Measurements from ENCODE around the gene ZMYND8. TPM values are rescaled to one million over a fixed set of nuclear protein-coding genes. Genes with fewer than 3 reads are reported as not detected.
A peak's percentile ranks its signal among the peaks of the same experiment; 100 is the strongest.

Gene ZMYND8
- total and polyA plus RNA-seq, 4 donors: 14.2 to 46.4 (median 30.1) TPM

DNA sequence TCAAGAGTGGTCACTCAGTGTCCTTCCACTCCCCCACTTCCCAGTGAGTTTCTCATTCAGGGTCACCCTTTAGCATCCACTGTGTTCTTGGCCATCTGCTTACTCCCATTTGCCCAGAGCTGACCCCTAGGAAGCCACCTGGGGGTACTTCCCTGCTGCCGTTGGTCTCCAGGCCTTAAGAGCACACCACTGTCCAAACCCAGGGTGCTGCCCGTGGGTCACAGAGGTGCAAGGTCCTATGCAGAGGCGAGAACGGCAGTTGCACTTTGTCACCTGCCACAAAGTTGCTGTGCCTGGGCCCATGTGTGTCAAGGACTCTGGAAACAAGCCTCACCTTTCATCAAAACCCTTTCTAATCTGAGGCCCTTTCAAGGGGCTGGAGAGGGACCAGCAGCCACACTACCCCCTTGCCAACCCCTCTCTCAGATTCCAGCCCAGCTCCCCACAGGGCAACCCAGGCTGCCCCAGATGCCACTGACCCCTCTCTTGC is 191.1 kb downstream of the ZMYND8 start:
- Histone ChIP-seq H3K27ac (ENCODE audit: low read depth in 1 of 2, low read length in 1 of 2) (no peak overlapping the region), H3K9me3 (ENCODE audit: control insufficient read depth in 4 of 4, insufficient read depth in 3 of 4, low read length in 3 of 4) (peaks cover 0 to 3% (median 1%) of the 10 kb centered on the region in 4 donors), H3K27me3 (ENCODE audit: control insufficient read depth in 3 of 3, insufficient read depth in 3 of 3, low read length in 2 of 3) (no peaks in the 10 kb centered on the region), H3K9ac (ENCODE audit: insufficient read depth in 1 of 2, low read length in 2 of 2) (no peak overlapping the region), H3K4me3 (no peak overlapping the region), H3K4me1 (ENCODE audit: control insufficient read depth in 5 of 5, insufficient read depth in 5 of 5, low read length in 5 of 5) (no peaks in the 10 kb centered on the region), H3K36me3 (ENCODE audit: control insufficient read depth in 4 of 4, insufficient read depth in 4 of 4, low read length in 4 of 4) (no peaks in the 10 kb centered on the region)
- ATAC-seq (ENCODE audit: insufficient read depth, low FRiP score) (no peak), DNase-seq (no peak)
- TF ChIP-seq, protein P1, sequence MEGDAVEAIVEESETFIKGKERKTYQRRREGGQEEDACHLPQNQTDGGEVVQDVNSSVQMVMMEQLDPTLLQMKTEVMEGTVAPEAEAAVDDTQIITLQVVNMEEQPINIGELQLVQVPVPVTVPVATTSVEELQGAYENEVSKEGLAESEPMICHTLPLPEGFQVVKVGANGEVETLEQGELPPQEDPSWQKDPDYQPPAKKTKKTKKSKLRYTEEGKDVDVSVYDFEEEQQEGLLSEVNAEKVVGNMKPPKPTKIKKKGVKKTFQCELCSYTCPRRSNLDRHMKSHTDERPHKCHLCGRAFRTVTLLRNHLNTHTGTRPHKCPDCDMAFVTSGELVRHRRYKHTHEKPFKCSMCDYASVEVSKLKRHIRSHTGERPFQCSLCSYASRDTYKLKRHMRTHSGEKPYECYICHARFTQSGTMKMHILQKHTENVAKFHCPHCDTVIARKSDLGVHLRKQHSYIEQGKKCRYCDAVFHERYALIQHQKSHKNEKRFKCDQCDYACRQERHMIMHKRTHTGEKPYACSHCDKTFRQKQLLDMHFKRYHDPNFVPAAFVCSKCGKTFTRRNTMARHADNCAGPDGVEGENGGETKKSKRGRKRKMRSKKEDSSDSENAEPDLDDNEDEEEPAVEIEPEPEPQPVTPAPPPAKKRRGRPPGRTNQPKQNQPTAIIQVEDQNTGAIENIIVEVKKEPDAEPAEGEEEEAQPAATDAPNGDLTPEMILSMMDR (IDR thresholded peaks at IDR 0.05; ENCODE audit: control extremely low read depth, extremely low read depth): no peak
- 85 to 92% methylated on average over 4 of the region's 4 CpGs for WGBS, 2 donors

DNA sequence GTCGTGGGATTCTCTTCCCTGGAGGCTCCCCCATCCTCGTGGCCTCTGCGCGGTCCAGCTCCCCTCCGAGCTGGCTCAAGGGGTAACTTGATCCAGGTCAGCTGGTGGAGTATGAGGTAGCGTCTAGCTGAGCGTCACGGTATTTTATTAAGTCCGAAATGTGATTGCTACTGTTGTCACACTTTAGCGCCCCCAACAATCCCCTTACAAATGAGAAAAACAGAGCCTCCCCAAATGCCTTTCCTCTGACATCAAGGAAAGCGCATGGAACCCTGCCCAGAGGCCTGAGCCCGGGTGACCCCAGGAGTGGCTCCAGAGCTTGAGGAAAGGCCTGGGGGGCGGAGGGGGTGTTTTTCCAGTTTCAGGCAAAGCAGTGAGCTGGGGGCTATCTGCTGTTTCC is 192.4 kb downstream of the ZMYND8 start:
- no peak overlapping the region for H3K27ac ChIP-seq (ENCODE audit: low read depth in 1 of 2, low read length in 1 of 2)
- H3K27me3 ChIP-seq (ENCODE audit: control insufficient read depth in 3 of 3, insufficient read depth in 3 of 3, low read length in 2 of 3): no peaks in the 10 kb centered on the region
- WGBS, 2 donors: 88 to 95% methylated on average over 13 of the region's 13 CpGs
- DNase-seq (peak in 1 of 3 donors; percentile 26), ATAC-seq (ENCODE audit: insufficient read depth, low FRiP score) (no peak)
- H3K36me3 ChIP-seq (ENCODE audit: control insufficient read depth in 4 of 4, insufficient read depth in 4 of 4, low read length in 4 of 4): no peaks in the 10 kb centered on the region
- H3K9me3 ChIP-seq (ENCODE audit: control insufficient read depth in 4 of 4, insufficient read depth in 3 of 4, low read length in 3 of 4): peaks cover 0 to 3% (median 1%) of the 10 kb centered on the region in 4 donors
- H3K4me3 ChIP-seq: no peak overlapping the region
- H3K4me1 ChIP-seq (ENCODE audit: control insufficient read depth in 5 of 5, insufficient read depth in 5 of 5, low read length in 5 of 5): no peaks in the 10 kb centered on the region
- TF ChIP-seq, protein P1 (IDR thresholded peaks at IDR 0.05; ENCODE audit: control extremely low read depth, extremely low read depth): no peak
- H3K9ac ChIP-seq (ENCODE audit: insufficient read depth in 1 of 2, low read length in 2 of 2): no peak overlapping the region

DNA sequence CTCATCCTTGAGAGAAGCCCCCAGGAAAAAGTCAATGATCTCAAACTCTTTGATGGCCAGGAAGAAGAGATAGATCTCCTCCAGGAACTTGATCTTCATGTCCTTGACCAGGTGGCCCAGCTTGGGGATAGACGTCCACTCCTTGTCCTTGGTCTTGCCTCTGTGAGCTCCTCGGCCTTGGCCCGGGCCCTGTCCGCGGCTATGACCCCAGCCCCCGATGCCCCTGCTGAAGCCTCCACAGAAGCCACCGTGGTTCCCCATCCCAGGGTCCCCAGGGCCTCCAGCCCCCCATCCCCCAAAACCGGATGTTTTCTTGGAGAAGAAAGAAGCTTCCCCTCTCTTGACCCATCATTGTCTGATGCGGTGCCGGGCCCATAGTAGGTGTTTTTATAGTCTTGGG is 195.1 kb downstream of the ZMYND8 start:
- H3K27ac ChIP-seq (ENCODE audit: low read depth in 1 of 2, low read length in 1 of 2): no peak overlapping the region
- ATAC-seq (ENCODE audit: insufficient read depth, low FRiP score) (no peak), DNase-seq (no peak)
- H3K4me3 ChIP-seq: no peak overlapping the region
- TF ChIP-seq, protein P1 (IDR thresholded peaks at IDR 0.05; ENCODE audit: control extremely low read depth, extremely low read depth): no peak
- peaks cover 0 to 3% (median 1%) of the 10 kb centered on the region in 4 donors for H3K9me3 ChIP-seq (ENCODE audit: control insufficient read depth in 4 of 4, insufficient read depth in 3 of 4, low read length in 3 of 4)
- no peak overlapping the region for H3K9ac ChIP-seq (ENCODE audit: insufficient read depth in 1 of 2, low read length in 2 of 2)
- no peaks in the 10 kb centered on the region for H3K36me3 ChIP-seq (ENCODE audit: control insufficient read depth in 4 of 4, insufficient read depth in 4 of 4, low read length in 4 of 4)
- H3K27me3 ChIP-seq (ENCODE audit: control insufficient read depth in 3 of 3, insufficient read depth in 3 of 3, low read length in 2 of 3): no peaks in the 10 kb centered on the region
- H3K4me1 ChIP-seq (ENCODE audit: control insufficient read depth in 5 of 5, insufficient read depth in 5 of 5, low read length in 5 of 5): no peaks in the 10 kb centered on the region
- WGBS, 2 donors: 90 to 91% methylated on average over 10 of the region's 10 CpGs

DNA sequence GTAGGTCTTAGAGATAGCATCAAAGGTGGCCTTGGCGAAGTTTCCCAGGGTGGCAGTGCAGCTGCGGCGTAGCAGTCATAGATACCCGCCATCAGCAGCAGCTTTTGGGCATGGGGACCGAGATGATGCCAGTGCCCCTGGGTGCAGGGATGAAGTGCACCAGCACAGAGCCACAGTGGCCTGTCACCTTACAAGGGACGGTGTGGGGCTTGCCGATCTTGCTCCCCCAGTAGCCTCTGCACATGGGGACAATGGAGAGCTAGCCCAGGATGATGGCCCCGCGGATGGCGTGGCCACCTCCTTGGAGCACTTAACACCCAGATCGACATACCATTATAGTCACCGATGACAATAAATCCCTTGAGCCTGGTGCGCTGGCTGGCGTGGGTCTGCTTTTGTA is 195.5 kb downstream of the ZMYND8 start:
- no peaks in the 10 kb centered on the region for H3K27me3 ChIP-seq (ENCODE audit: control insufficient read depth in 3 of 3, insufficient read depth in 3 of 3, low read length in 2 of 3)
- DNase-seq: no peak
- H3K4me3 ChIP-seq: no peak overlapping the region
- H3K9ac ChIP-seq (ENCODE audit: insufficient read depth in 1 of 2, low read length in 2 of 2): no peak overlapping the region
- peaks cover 0 to 3% (median 1%) of the 10 kb centered on the region in 4 donors for H3K9me3 ChIP-seq (ENCODE audit: control insufficient read depth in 4 of 4, insufficient read depth in 3 of 4, low read length in 3 of 4)
- H3K27ac ChIP-seq (ENCODE audit: low read depth in 1 of 2, low read length in 1 of 2): no peak overlapping the region
- ATAC-seq (ENCODE audit: insufficient read depth, low FRiP score): no peak
- TF ChIP-seq, protein P1 (IDR thresholded peaks at IDR 0.05; ENCODE audit: control extremely low read depth, extremely low read depth): no peak
- no peaks in the 10 kb centered on the region for H3K4me1 ChIP-seq (ENCODE audit: control insufficient read depth in 5 of 5, insufficient read depth in 5 of 5, low read length in 5 of 5)
- no peaks in the 10 kb centered on the region for H3K36me3 ChIP-seq (ENCODE audit: control insufficient read depth in 4 of 4, insufficient read depth in 4 of 4, low read length in 4 of 4)
- WGBS, 2 donors: 85 to 87% methylated on average over 14 of the region's 14 CpGs
